Spleen (tissue), 7 donors: ENCODE data around the gene TMEM144.

Experiments used
- POLR2A ChIP-seq, 3 donors: fragments of 450-650 bp; IDR thresholded peaks; one replicate each; pipeline ENCODE4 v1.5.1; 2017; ENCODE audit warnings: antibody characterized with exemption in 3 of 3, mild to moderate bottlenecking in 1 of 3
- TF ChIP-seq, protein P1 (sequence below), 11 experiments: fragments of 200-600 bp in 7 of 11; fragments of 450-650 bp in 4 of 11; sonication (generic) in 4 of 11; IDR thresholded peaks in 8 of 11; conservative IDR thresholded peaks in 3 of 11; 1 replicate in 7 of 11; 2 replicates in 4 of 11; pipeline versions ENCODE4 v1.4.0 to v1.8.0; 2016 to 2021; ENCODE audit warnings: antibody characterized with exemption in 11 of 11, inconsistent platforms in 4 of 11, mild to moderate bottlenecking in 1 of 11
- donor health status: DM: no; HTN: no; CAD: no; lungs with moderate emphysema.
- donor health status: DM: no; HTN: no; CAD: no.
- donor health status: DM: no; HTN: no; CAD: no.

DNA sequence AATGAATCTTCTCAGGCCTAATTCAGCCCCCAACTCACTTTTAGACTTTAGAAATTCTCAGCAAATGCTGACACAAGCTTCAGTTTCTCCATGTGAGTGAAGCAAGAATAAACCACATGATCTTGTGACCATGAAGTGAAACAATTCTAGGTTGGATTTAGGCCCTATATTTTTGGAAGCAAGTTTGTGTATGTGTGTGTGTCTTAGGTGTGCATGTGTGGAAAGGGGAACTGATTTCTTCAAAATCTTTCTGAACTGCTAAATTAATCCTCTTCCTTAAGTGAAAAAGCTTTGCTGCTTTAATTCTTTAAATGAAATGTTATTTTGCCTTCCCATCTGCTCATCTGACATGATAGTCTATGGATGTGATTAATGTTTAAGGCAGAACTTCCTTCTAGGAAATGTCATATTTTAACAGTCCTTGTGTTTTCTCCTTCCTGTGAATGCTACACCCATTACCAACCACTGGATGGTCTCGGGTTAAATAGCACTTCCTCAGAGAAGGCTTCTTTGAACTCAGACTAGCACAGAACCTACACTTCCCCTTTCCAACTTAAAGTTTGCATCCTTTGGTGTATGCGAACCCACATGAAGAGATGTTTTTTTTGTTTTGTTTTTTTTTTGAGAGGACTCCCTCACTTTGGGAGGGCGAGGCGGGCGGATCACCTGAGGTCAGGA is 1.2 kb upstream of the TMEM144 start:
- TF ChIP-seq, protein P1, sequence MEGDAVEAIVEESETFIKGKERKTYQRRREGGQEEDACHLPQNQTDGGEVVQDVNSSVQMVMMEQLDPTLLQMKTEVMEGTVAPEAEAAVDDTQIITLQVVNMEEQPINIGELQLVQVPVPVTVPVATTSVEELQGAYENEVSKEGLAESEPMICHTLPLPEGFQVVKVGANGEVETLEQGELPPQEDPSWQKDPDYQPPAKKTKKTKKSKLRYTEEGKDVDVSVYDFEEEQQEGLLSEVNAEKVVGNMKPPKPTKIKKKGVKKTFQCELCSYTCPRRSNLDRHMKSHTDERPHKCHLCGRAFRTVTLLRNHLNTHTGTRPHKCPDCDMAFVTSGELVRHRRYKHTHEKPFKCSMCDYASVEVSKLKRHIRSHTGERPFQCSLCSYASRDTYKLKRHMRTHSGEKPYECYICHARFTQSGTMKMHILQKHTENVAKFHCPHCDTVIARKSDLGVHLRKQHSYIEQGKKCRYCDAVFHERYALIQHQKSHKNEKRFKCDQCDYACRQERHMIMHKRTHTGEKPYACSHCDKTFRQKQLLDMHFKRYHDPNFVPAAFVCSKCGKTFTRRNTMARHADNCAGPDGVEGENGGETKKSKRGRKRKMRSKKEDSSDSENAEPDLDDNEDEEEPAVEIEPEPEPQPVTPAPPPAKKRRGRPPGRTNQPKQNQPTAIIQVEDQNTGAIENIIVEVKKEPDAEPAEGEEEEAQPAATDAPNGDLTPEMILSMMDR (IDR thresholded peaks at IDR 0.05 in 8 of 11, conservative IDR thresholded peaks at IDR 0.05 in 3 of 11) = no peak
- TF ChIP-seq POLR2A (IDR thresholded peaks at IDR 0.05) = no peak
